Inferior parietal cortex (tissue), 1 donor: Measurements from ENCODE around the gene AGPAT4.

Experiments used
- DNase-seq: peaks from one replicate; pipeline ENCODE4 v3.0.0-alpha.2; 2016; ENCODE audit errors: extremely low spot score

AGPAT4 gene

GRCh38 chr6:161254464-161255253, 19.2 kb downstream of the AGPAT4 start:
- peak; percentile 73 for DNase-seq

DNA sequence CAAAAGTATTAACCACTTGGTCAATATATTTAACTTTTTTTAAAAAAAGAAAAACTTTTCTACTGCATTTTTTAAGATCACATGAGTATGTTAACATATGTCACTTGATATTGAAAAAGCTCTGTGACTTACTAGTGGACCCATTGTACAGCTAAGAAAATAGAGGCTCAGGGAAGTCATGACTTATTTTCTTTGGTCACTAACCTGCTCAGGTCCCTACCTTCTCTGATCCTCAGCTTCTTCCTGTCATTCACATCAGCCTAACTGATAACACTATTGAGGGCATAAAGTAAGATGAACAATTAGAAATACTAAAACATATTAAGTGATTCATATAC, 19.8 kb downstream of the AGPAT4 start:
- DNase-seq = no peak

DNA sequence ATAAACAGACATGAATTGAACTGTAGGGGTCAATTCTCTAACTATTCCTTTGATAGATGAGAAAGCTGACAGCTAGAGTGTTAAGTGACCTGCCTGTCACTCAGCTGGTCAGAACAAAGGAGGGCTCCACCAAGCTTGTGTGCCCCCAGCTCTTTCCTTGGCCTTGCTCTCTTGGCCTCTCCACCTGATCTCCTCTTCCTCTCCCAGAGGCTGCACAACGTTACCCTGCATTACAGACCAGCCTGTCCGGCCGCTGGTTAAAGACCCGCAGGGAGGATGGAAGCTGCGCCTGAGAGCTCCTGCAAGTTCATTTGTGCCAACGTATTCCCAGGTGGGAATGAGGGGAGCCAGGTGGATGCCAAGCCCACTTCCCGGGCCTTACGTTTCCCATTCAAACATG, 22.5 kb downstream of the AGPAT4 start:
- no peak for DNase-seq

GRCh38 chr6:161249327-161249726, 24.5 kb downstream of the AGPAT4 start:
- no peak for DNase-seq

DNA sequence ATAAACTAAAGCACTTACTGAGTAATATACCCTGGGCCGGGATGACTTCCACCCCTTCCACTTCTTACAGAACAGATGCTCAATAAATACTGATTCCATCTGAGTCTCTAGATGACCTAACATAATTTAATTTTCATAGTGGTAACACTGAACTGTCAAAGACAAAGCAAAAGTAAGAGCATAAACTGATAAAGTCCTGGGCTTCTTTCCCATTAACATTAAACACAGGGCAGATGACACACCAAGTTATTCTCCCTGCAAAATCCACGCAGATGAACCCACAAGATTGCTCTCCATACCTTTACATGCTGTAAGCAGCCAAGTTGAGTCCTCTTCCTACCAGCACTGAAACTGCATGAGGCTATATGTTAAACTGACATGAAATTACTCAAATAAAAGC, 27.1 kb downstream of the AGPAT4 start:
- no peak for DNase-seq

DNA sequence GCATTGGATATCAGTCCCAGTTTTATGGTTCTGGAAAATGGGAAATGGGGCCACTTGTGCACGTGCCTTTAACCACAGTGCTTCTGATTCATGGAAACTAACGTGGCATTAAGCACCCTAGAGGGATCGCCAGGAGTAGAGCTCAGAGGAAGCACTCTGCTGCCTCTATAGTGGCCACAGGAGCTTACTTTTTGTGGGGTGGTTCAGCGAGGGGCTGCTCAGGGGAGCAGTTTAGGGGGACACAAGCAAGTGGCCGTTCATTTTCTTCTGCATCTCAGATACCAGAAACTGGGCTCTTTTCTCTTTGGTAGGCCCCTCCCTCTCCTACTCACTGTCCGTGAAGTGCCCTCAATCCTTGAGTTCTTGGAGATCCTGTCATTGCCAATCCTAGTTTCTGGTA, 28.5 kb downstream of the AGPAT4 start:
- no peak for DNase-seq

DNA sequence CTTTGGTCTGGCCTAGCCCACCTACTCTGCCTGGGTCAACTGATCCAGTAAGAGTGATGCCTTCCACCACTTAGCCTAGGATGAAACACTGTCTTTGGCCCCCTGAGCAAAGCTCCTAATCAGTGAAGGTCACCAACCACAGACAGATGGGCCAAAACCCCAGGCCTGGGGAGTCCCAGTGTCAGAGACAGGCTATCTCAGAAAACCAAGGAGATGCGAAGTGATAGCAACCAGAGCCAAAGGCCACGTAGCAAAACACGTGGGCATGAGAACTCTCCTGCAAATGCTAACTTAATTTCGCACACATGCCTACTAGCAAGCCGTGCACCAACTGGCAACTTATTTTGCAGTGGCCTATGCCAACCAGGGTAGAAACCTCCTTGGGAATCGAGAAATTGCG, 29.1 kb downstream of the AGPAT4 start:
- DNase-seq = no peak

DNA sequence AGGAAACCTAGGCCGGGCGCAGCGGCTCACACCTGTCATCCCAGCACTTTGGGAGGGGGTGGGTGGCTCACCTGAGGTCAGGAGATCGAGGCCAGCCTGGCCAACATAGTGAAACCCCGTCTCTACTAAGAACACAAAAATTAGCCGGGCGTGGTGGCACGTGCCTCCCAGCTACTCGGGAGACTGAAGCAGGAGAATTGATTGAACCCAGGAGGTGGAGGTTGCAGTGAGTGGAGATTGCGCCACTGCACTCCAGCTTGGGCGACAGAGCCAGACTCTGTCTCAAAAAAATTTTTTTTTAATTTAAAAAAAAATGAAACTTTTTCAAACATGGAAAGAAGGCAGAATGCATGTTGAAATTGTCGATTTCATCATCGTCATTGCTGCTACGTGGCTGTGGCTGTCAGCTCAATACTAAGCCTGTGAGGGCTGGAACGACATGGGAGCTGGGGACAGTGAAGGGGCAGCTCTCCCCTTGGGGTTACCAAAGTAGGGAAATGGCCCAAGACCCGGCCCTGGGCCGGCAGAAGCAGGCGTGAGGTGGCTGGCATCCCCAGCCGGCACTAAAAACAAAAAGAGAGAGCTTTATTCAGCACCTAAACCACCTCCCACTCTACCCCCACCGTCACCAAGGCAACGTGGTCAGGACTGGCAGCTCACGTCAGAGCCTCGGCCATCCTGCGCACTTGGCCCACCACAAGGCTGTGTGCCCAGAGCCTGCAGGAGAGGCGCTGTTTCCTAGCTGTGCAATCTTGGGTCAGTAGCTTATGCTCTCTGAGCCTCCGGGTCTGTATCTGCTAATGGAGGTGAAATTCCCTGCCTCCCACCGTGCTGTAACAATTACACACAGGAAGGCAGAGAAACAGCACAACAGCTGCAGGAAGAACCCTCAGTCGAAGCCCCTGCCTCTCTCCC, 30.8 kb downstream of the AGPAT4 start:
- no peak for DNase-seq

GRCh38 chr6:161242113-161242512, 31.7 kb downstream of the AGPAT4 start:
- DNase-seq = no peak

- no peak for DNase-seq
Measured at GRCh38 chr6:161239001-161239400, 34.9 kb downstream of the AGPAT4 start.

GRCh38 chr6:161238500-161238899, 35.4 kb downstream of the AGPAT4 start:
- DNase-seq = no peak

DNA sequence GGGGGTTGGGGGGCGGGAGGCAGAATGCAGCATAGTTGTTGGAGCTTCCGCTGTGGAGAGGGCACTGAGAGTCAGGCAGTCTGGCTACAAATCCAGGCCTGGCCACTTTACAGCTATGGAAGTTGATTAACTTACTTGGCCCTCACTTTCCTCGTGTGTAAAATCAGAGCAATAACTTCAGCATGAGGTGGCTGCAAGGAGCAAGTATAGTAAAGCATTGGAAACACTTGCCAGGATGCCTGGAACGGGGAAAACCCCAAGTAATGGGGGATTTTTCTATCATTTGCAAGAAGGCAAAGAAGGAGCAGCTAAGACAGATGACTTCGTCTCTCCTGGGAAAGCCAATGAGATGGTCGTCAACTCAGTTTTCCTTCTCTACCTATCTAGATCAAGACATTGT, 35.8 kb downstream of the AGPAT4 start:
- no peak for DNase-seq

GRCh38 chr6:161237176-161237575, 36.7 kb downstream of the AGPAT4 start:
- no peak for DNase-seq

DNA sequence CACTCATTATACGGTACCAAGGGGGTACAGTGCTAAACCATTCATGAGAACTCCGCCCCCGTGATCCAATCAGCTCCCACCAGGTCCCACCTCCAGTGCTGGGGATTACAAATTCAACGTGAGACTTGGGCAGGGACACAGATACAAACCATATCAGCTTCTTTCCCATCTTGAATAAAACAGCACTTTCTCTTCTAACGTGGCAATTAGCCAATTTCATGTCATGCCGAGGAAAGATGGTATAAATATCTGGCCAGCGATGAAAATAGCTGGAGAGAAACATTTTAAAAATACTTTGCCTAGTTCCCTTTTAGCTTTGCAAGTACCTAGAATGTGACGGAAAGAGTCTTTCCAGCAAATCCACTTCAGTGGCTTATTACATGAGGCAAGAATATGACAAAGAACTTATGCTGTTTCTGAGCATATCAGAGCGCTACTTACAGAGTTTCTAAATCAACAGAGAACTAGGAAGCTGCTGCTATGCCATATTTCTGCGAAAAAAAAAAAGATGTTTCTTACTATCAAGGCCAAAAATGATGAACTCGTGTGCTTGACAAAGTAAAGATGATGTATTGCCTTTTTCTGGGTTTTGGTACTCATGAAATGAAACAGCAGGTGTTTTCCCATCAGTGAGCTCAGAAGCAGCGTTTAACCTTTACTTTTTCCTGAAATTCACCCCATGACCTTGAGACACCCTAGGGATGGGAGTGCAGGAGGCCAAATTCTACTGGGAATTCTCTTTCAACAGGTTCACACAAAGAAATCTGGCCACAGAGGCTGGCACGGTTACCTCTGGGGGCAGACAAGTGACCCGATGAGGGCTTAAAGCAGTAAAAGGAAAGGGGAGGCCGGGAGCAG, 37.9 kb downstream of the AGPAT4 start:
- no peak for DNase-seq

GRCh38 chr6:161233986-161234661, 39.7 kb downstream of the AGPAT4 start:
- DNase-seq = peak; percentile 76

GRCh38 chr6:161232467-161232866, 41.4 kb downstream of the AGPAT4 start:
- no peak for DNase-seq

DNA sequence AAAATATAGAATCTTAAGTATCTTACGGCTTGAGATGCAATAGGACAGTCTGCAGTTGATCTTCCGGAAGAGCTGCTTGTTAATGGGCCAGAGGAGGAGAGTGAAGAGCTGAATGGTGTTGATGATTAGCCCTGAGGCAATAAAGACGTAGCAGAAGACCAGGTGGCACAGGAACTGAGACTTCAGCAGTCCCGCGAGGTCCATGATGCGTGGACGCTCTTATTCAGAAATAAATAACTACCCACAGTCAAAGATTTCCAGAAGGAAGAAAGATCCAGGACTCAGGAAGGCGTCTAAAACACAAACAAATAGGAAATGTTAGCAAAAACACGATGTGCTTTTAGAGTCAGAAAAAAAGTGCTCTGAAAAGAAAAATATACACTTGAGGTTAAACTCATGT, 41.9 kb downstream of the AGPAT4 start:
- DNase-seq = no peak

DNA sequence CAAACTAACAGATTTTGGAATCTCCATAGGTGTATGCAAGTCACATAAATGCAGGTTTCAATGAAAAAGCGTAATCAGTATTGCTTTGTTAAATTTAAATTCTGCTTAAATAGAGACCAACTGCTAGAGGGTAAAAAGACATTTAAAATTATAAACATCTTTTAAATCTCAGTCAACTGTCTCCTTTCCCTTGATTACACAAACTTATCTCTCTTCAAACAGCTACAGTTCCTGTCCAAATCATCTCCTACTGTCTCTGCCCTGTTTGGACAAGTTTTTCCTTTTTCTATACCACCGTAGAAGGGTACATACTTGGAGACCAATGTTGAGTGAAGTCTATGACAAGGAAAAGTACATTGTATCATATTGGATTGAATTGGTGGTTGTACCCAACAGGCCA, 43.5 kb downstream of the AGPAT4 start:
- no peak for DNase-seq

GRCh38 chr6:161228921-161229591, 44.8 kb downstream of the AGPAT4 start:
- peak; percentile 78 for DNase-seq

GRCh38 chr6:161228096-161228495, 45.8 kb downstream of the AGPAT4 start:
- no peak for DNase-seq
